ENCODE measurements around the gene FBXL17. TPM values are rescaled to one million over a fixed set of nuclear protein-coding genes. Genes with fewer than 3 reads are reported as not detected.

Gene FBXL17
- total RNA-seq, 1 donor from 2014 or later: 26.9 TPM

DNA sequence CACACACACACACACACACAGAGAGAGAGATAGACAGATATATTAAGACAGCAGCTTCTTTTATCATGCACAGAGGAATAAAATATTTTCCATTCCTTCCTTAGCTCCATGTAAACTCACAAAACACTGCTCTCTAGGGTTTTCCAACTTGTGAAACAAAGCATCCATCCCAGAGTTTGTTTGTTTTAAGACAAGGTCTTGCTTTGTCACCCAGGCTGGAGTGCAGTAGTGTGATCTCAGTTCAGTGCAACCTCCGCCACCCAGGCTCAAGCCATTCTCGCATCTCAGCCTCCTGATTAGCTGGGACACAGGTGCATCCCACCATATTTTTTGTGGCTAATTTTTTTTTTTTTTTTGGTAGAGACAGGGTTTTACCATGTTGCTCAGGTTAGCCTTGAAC, 298.7 kb downstream of the FBXL17 start:
- H3K27ac Mint-ChIP-seq: no peak overlapping the region
- no peaks in the 10 kb centered on the region for H3K9me3 Mint-ChIP-seq
- ChIA-PET CTCF (no interaction called here), POLR2A (no interaction called here)
- no peaks in the 10 kb centered on the region for H3K27me3 Mint-ChIP-seq
- ATAC-seq (ENCODE audit: low read depth): no peak
- H3K36me3 Mint-ChIP-seq (ENCODE audit: low read depth): peaks cover 9% of the 10 kb centered on the region
- H3K4me1 Mint-ChIP-seq: no peaks in the 10 kb centered on the region
- intact Hi-C loops (cut with micrococcal nuclease): no loop called here
- DNase-seq: no peak
- TF ChIP-seq, protein P1, sequence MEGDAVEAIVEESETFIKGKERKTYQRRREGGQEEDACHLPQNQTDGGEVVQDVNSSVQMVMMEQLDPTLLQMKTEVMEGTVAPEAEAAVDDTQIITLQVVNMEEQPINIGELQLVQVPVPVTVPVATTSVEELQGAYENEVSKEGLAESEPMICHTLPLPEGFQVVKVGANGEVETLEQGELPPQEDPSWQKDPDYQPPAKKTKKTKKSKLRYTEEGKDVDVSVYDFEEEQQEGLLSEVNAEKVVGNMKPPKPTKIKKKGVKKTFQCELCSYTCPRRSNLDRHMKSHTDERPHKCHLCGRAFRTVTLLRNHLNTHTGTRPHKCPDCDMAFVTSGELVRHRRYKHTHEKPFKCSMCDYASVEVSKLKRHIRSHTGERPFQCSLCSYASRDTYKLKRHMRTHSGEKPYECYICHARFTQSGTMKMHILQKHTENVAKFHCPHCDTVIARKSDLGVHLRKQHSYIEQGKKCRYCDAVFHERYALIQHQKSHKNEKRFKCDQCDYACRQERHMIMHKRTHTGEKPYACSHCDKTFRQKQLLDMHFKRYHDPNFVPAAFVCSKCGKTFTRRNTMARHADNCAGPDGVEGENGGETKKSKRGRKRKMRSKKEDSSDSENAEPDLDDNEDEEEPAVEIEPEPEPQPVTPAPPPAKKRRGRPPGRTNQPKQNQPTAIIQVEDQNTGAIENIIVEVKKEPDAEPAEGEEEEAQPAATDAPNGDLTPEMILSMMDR (IDR thresholded peaks at IDR 0.05): no peak
- H3K4me3 Mint-ChIP-seq: no peak overlapping the region

DNA sequence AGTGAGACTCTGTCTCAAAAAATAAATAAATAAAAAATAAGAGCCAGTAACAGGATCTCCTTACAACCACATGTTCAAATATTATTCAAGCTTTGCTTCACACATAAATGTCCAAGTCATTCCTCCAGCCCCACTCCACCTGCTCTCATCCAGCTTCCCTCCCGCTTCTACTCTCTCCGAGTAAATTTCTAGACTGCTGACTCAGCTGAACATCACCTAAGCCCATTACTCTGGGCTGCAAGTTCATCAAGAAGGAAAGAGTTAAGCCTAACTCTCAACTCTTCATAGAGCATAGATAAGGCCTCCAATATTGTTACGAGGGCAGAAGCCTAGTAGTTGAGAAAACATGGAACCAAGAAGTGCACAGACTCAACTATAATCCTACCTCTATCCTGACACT, 300.2 kb downstream of the FBXL17 start:
- ATAC-seq (ENCODE audit: low read depth) (no peak), DNase-seq (no peak)
- POLR2A ChIA-PET: no interaction called here
- TF ChIP-seq, protein P1 (IDR thresholded peaks at IDR 0.05): no peak
- intact Hi-C loops (cut with micrococcal nuclease): no loop called here
- Mint-ChIP-seq H3K27ac (no peak overlapping the region), H3K36me3 (ENCODE audit: low read depth) (peaks cover 9% of the 10 kb centered on the region), H3K4me3 (no peak overlapping the region), H3K9me3 (no peaks in the 10 kb centered on the region), H3K27me3 (no peaks in the 10 kb centered on the region), H3K4me1 (no peaks in the 10 kb centered on the region)
- CTCF ChIA-PET: no interaction called here

DNA sequence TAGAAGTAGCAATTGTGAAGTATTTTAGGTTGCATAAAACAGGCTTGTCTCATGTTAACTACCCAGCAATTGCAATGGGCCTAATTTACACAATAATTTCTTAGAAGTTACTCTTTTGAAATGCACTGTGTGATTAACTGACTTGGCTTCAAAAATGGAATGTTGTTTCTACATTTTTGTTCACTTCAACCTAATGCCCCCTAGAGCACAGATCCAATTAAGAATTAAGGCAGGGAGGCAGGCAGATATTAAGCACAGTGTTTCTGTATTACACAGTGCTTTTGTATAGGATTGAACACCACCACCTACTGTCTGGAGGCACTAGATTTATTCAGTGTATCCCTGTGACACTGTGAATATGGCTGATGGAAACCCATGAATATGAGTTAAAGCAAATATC, 302.1 kb downstream of the FBXL17 start:
- Mint-ChIP-seq H3K4me3 (no peak overlapping the region), H3K9me3 (no peaks in the 10 kb centered on the region), H3K4me1 (no peaks in the 10 kb centered on the region), H3K27me3 (no peaks in the 10 kb centered on the region), H3K27ac (no peak overlapping the region), H3K36me3 (ENCODE audit: low read depth) (peaks cover 13% of the 10 kb centered on the region)
- ChIA-PET POLR2A (no interaction called here), CTCF (no interaction called here)
- intact Hi-C loops (cut with micrococcal nuclease): no loop called here
- DNase-seq (no peak), ATAC-seq (ENCODE audit: low read depth) (no peak)
- TF ChIP-seq, protein P1 (IDR thresholded peaks at IDR 0.05): no peak

DNA sequence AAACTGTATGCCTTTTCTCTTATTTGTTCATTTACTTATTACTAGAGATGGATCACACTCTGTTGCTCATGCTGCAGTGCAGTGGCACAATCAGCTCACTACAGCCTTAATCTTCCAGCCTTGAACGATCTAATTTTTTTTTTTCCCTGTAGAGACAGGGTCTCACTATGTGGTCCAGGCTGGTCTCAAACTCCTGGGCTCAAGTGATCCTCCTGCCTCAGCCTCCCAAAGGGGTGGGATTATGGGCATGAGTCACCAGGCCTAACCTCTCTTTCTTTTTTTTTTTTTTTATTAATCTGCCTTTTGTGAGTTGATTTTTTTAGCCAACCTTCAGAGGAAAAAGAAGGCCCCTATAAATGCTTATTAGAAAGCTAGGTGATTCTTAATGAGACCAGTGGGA, 303.0 kb downstream of the FBXL17 start:
- DNase-seq (no peak), ATAC-seq (ENCODE audit: low read depth) (no peak)
- intact Hi-C loops (cut with micrococcal nuclease): no loop called here
- peaks cover 17% of the 10 kb centered on the region for H3K36me3 Mint-ChIP-seq (ENCODE audit: low read depth)
- no peaks in the 10 kb centered on the region for H3K27me3 Mint-ChIP-seq
- no peak overlapping the region for H3K27ac Mint-ChIP-seq
- ChIA-PET CTCF (interaction anchor here (0.6 kb wide), 1 partner anchor 207 kb away, joined by 3 read pairs; no protein-coding TSS in a partner anchor), POLR2A (no interaction called here)
- no peaks in the 10 kb centered on the region for H3K4me1 Mint-ChIP-seq
- H3K4me3 Mint-ChIP-seq: no peak overlapping the region
- H3K9me3 Mint-ChIP-seq: peaks cover 5% of the 10 kb centered on the region
- TF ChIP-seq, protein P1 (IDR thresholded peaks at IDR 0.05): no peak

DNA sequence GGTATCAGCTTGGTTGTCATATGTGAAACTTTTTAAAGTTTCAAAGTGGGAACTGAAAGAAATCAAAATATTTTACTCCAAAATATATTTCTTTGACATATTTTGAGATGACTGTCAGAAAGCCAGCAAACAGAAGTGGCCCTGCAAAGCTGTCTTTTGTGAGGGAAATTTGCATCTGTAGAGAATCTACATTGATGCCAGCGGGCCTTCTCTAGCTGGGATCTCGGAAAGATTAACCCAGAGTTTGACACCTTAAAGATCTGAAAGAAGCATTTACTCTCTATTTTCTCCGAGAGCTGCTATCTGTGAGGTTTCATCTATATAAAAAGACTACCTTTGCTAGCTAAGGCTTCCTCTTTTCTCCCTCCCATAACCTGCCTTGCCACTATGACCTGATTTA, 303.6 kb downstream of the FBXL17 start:
- H3K36me3 Mint-ChIP-seq (ENCODE audit: low read depth): peaks cover 19% of the 10 kb centered on the region
- ATAC-seq (ENCODE audit: low read depth) (no peak), DNase-seq (no peak)
- H3K9me3 Mint-ChIP-seq: peaks cover 8% of the 10 kb centered on the region
- no peaks in the 10 kb centered on the region for H3K27me3 Mint-ChIP-seq
- H3K4me3 Mint-ChIP-seq: no peak overlapping the region
- intact Hi-C loops (cut with micrococcal nuclease): no loop called here
- H3K4me1 Mint-ChIP-seq: no peaks in the 10 kb centered on the region
- ChIA-PET CTCF (interaction anchor here (0.6 kb wide), 1 partner anchor 207 kb away, joined by 3 read pairs; no protein-coding TSS in a partner anchor), POLR2A (no interaction called here)
- no peak overlapping the region for H3K27ac Mint-ChIP-seq
- TF ChIP-seq, protein P1 (IDR thresholded peaks at IDR 0.05): no peak

Data from activated B cell treated with CpG ODN at 0.5 μM for 24 hours (primary cell).